Lung (tissue), 12 donors: ENCODE data around the gene PSMA7. TPM values are rescaled to one million over a fixed set of nuclear protein-coding genes. Genes with fewer than 3 reads are reported as not detected.
A peak's percentile ranks its signal among the peaks of the same experiment; 100 is the strongest.

Experiments
- ATAC-seq: fragments of 200-7000 bp; cut with Tn5 transposase; one replicate; pipeline ENCODE4 v1.9.1; 2020; ENCODE audit warnings: moderate number of reproducible peaks; ENCODE audit not compliant: insufficient read depth, low FRiP score
- DNase-seq, 3 donors: peaks; one replicate each; pipeline ENCODE4 v3.0.0-alpha.2; 2013 to 2017
- H3K27ac ChIP-seq, 2 donors: one replicate each; pipeline ENCODE4 v1.5.1; 2013; ENCODE audit warnings: mild to moderate bottlenecking in 2 of 2, moderate library complexity in 2 of 2, control low read depth in 1 of 2, inconsistent platforms in 1 of 2, low read depth in 1 of 2, low read length in 1 of 2
- H3K27me3 ChIP-seq, 3 donors: one replicate each; pipeline ENCODE4 v1.5.1; 2013; ENCODE audit warnings: low read length in 2 of 3; ENCODE audit not compliant: control insufficient read depth in 3 of 3, insufficient read depth in 3 of 3
- H3K36me3 ChIP-seq, 4 donors: one replicate each; pipeline ENCODE4 v1.5.1; 2013; ENCODE audit warnings: low read length in 4 of 4, mild to moderate bottlenecking in 1 of 4, moderate library complexity in 1 of 4; ENCODE audit not compliant: control insufficient read depth in 4 of 4, insufficient read depth in 4 of 4
- H3K4me1 ChIP-seq, 5 donors: one replicate each; pipeline ENCODE4 v1.5.1; 2013; ENCODE audit warnings: low read length in 5 of 5, mild to moderate bottlenecking in 2 of 5, moderate library complexity in 1 of 5; ENCODE audit not compliant: control insufficient read depth in 5 of 5, insufficient read depth in 5 of 5
- H3K4me3 ChIP-seq: one replicate; pipeline ENCODE4 v1.5.1; 2013; ENCODE audit warnings: mild to moderate bottlenecking, control low read depth, moderate library complexity
- H3K9ac ChIP-seq, 2 donors: one replicate each; pipeline ENCODE4 v1.5.1; 2013; ENCODE audit warnings: low read length in 2 of 2, control low read depth in 1 of 2; ENCODE audit not compliant: insufficient read depth in 1 of 2
- H3K9me3 ChIP-seq, 4 donors: one replicate each; pipeline ENCODE4 v1.5.1; 2013; ENCODE audit warnings: low read length in 3 of 4, mild to moderate bottlenecking in 1 of 4, moderate library complexity in 1 of 4; ENCODE audit not compliant: control insufficient read depth in 4 of 4, insufficient read depth in 3 of 4
- CTCF ChIP-seq: IDR thresholded peaks from 2 replicates; pipeline ENCODE4 v1.5.1; 2012; ENCODE audit warnings: mild to moderate bottlenecking; ENCODE audit errors: control extremely low read depth, extremely low read depth
- WGBS, 2 donors: extraction: QIAGEN DNeasy Blood & Tissue Kit; methylation state at CpG; one replicate each; pipeline ENCODE4 v1.1.7; 2013; 5-methylcytosine and 5-hydroxymethylcytosine counted together
- polyA plus RNA-seq, 2 donors: library from polyadenylated mRNA; stranded (reverse); fragments of 200-250 nt; gene quantifications; one replicate each; pipeline ENCODE4 v1.2.1, GENCODE V29; 2013
- total RNA-seq, 2 donors: library from RNA; depleted of rRNA in 1 of 2; stranded (reverse); fragments of >200 nt in 1 of 2; gene quantifications; one replicate each; pipeline ENCODE4 v1.2.1, GENCODE V29; 2014 to 2021
- donor health status: control.
- donor health status: control.
- donor health status: Bipolar disorder and iron deficiency.
- donor health status: healthy.
- donor health status: DM: yes; HTN: yes; CAD: no.

The PSMA7 gene
- total and polyA plus RNA-seq, 4 donors: 100 to 478 (median 258) TPM

- ATAC-seq (no peak), DNase-seq (peak in 1 of 3 donors; percentile 7)
- Histone ChIP-seq H3K27me3 (peaks cover 0 to 9% (median 3%) of the 10 kb centered on the region in 3 donors), H3K9ac (no peak overlapping the region), H3K4me1 (no peaks in the 10 kb centered on the region), H3K36me3 (no peaks in the 10 kb centered on the region), H3K4me3 (no peak overlapping the region), H3K27ac (no peak overlapping the region), H3K9me3 (peaks cover 0 to 7% (median 0%) of the 10 kb centered on the region in 4 donors)
- TF ChIP-seq CTCF: no peak
- WGBS, 2 donors: 64 to 73% methylated on average over 15 of the region's 15 CpGs
Observed at GRCh38 chr20:62088258-62089127, 54.7 kb downstream of the PSMA7 start.

GRCh38 chr20:62087632-62088031 lies 55.6 kb downstream of the PSMA7 start:
- no peak for TF ChIP-seq CTCF
- Histone ChIP-seq H3K27me3 (peaks cover 0 to 9% (median 3%) of the 10 kb centered on the region in 3 donors), H3K4me3 (no peak overlapping the region), H3K9me3 (peaks cover 0 to 6% (median 0%) of the 10 kb centered on the region in 4 donors), H3K36me3 (no peaks in the 10 kb centered on the region), H3K9ac (no peak overlapping the region), H3K27ac (no peak overlapping the region), H3K4me1 (no peaks in the 10 kb centered on the region)
- no peak for DNase-seq
- WGBS, 2 donors: 93% methylated on average over 17 of the region's 17 CpGs
- ATAC-seq: no peak

GRCh38 chr20:62087227-62087626 lies 56.0 kb downstream of the PSMA7 start:
- no peaks in the 10 kb centered on the region for H3K4me1 ChIP-seq
- DNase-seq: peak in 1 of 3 donors; percentile 10
- no peak for TF ChIP-seq CTCF
- peaks cover 0 to 9% (median 3%) of the 10 kb centered on the region in 3 donors for H3K27me3 ChIP-seq
- H3K4me3 ChIP-seq: no peak overlapping the region
- H3K36me3 ChIP-seq: no peaks in the 10 kb centered on the region
- no peak overlapping the region for H3K9ac ChIP-seq
- WGBS, 2 donors: 34 to 44% methylated on average over 11 of the region's 11 CpGs
- H3K9me3 ChIP-seq: peaks cover 0 to 6% (median 0%) of the 10 kb centered on the region in 4 donors
- H3K27ac ChIP-seq: no peak overlapping the region
- no peak for ATAC-seq

Other genes starting within 250 kb of the PSMA7 start
- gene TAF4, start 77.5 kb downstream of the PSMA7 start, total RNA-seq: 10 to 100 TPM; 14.6 to 20.3 TPM
- 1 to 10 TPM; 5.4 to 7.3 TPM for gene TAF4, start 77.5 kb downstream of the PSMA7 start, polyA plus RNA-seq
- gene LSM14B, start 20.9 kb downstream of the PSMA7 start, total RNA-seq: 10 to 100 TPM; 31.7 to 41.7 TPM
- 10 to 100 TPM; 16.4 to 24.0 TPM for gene LSM14B, start 20.9 kb downstream of the PSMA7 start, polyA plus RNA-seq
- 10 to 100 TPM; 15.1 to 24.1 TPM for gene SS18L1, start 375 bp upstream of the PSMA7 start, total RNA-seq
- 10 to 100 TPM in 1 of 2 donors, 1 to 10 TPM in 1; 7.2 to 14.6 TPM for gene SS18L1, start 375 bp upstream of the PSMA7 start, polyA plus RNA-seq
- gene MTG2, start 39.6 kb upstream of the PSMA7 start, total RNA-seq: 10 to 100 TPM; 18.3 to 35.5 TPM
- 10 to 100 TPM; 23.4 to 33.7 TPM for gene MTG2, start 39.6 kb upstream of the PSMA7 start, polyA plus RNA-seq
- gene HRH3, start 76.9 kb upstream of the PSMA7 start, total RNA-seq: not detected
- gene HRH3, start 76.9 kb upstream of the PSMA7 start, polyA plus RNA-seq: not detected
- 10 to 100 TPM; 36.4 to 48.0 TPM for gene OSBPL2, start 95.1 kb upstream of the PSMA7 start, total RNA-seq
- gene OSBPL2, start 95.1 kb upstream of the PSMA7 start, polyA plus RNA-seq: 10 to 100 TPM; 13.2 to 19.1 TPM
- gene ADRM1, start 159.6 kb upstream of the PSMA7 start, total RNA-seq: 100 to 1,000 TPM in 1 of 2 donors, 10 to 100 TPM in 1; 43.1 to 104 TPM
- 100 to 1,000 TPM; 108 to 140 TPM for gene ADRM1, start 159.6 kb upstream of the PSMA7 start, polyA plus RNA-seq
- gene LAMA5, start 223.9 kb upstream of the PSMA7 start, total RNA-seq: 100 to 1,000 TPM; 209 to 315 TPM
- 100 to 1,000 TPM; 116 to 279 TPM for gene LAMA5, start 223.9 kb upstream of the PSMA7 start, polyA plus RNA-seq
- gene RPS21, start 243.7 kb upstream of the PSMA7 start, total RNA-seq: 1,000 to 10,000 TPM in 1 of 2 donors, 100 to 1,000 TPM in 1; 222 to 1,251 TPM
- 1,000 to 10,000 TPM; 4,051 to 4,827 TPM for gene RPS21, start 243.7 kb upstream of the PSMA7 start, polyA plus RNA-seq